Smooth muscle cell (in vitro differentiated cells): Measurements from ENCODE around the gene TTC12. TPM values are rescaled to one million over a fixed set of nuclear protein-coding genes. Genes with fewer than 3 reads are reported as not detected.

Experiments
- DNase-seq: peaks from one replicate; lab custom pipeline; 2025; ENCODE audit not compliant: unreplicated experiment; lab: John Stamatoyannopoulos, UW
- H2AFZ ChIP-seq: fragments of 200-600 bp; sonication (generic); 2 replicates; pipeline ENCODE4 v1.6.0; 2016; ENCODE audit warnings: antibody characterized with exemption, low read depth, mild to moderate bottlenecking
- H3F3A ChIP-seq: fragments of 200-600 bp; sonication (generic); 2 replicates; pipeline ENCODE4 v1.6.0; 2017; ENCODE audit warnings: antibody characterized with exemption, low read depth
- H3K27ac ChIP-seq: fragments of 200-600 bp; sonication (generic); 2 replicates; pipeline ENCODE4 v1.5.1; 2016; ENCODE audit warnings: low read depth, mild to moderate bottlenecking
- H3K27me3 ChIP-seq: fragments of 200-600 bp; sonication (generic); 2 replicates; pipeline ENCODE4 v1.6.1; 2016; ENCODE audit warnings: low read depth, mild to moderate bottlenecking
- H3K36me3 ChIP-seq: fragments of 200-600 bp; sonication (generic); 2 replicates; pipeline ENCODE4 v1.5.1; 2016; ENCODE audit warnings: low read depth
- H3K4me1 ChIP-seq: fragments of 200-600 bp; sonication (generic); 2 replicates; pipeline ENCODE4 v1.5.1; 2016; ENCODE audit warnings: low read depth
- H3K4me2 ChIP-seq: fragments of 200-600 bp; sonication (generic); 2 replicates; pipeline ENCODE4 v1.6.0; 2016; ENCODE audit warnings: mild to moderate bottlenecking
- H3K4me3 ChIP-seq: fragments of 200-600 bp; sonication (generic); 2 replicates; pipeline ENCODE4 v1.5.1; 2016; ENCODE audit warnings: mild to moderate bottlenecking
- H3K79me2 ChIP-seq: fragments of 200-600 bp; sonication (generic); 2 replicates; pipeline ENCODE4 v1.6.0; 2016; ENCODE audit warnings: low read depth, mild to moderate bottlenecking
- H3K9ac ChIP-seq: fragments of 200-600 bp; sonication (generic); 2 replicates; pipeline ENCODE4 v1.6.0; 2016; ENCODE audit warnings: low read depth
- H3K9me3 ChIP-seq: fragments of 200-600 bp; sonication (generic); replicated peaks from 2 replicates; pipeline ENCODE4 v1.5.1; 2016; ENCODE audit warnings: low read depth
- H4K20me1 ChIP-seq: fragments of 200-600 bp; sonication (generic); 2 replicates; pipeline ENCODE4 v1.6.0; 2016; ENCODE audit warnings: low read depth
- CTCF ChIP-seq: fragments of 200-600 bp; sonication (generic); IDR thresholded peaks from 2 replicates; pipeline ENCODE4 v1.5.1; 2017; ENCODE audit warnings: borderline replicate concordance, mild to moderate bottlenecking, antibody characterized with exemption; ENCODE audit not compliant: insufficient read depth, poor library complexity, severe bottlenecking
- WGBS: methylation state at CpG from one replicate; pipeline ENCODE4 v1.1.7; 2016; ENCODE audit warnings: low lambda C conversion rate; 5-methylcytosine and 5-hydroxymethylcytosine counted together
- polyA plus RNA-seq: library from polyadenylated mRNA; unstranded; fragments of >200 nt; fragmentation: Nextera tagmentation; extraction: Ambion mirVana; gene quantifications from 2 replicates; pipeline ENCODE4 v1.2.1, GENCODE V29; 2016
- total RNA-seq: library from RNA; depleted of rRNA; stranded (reverse); fragments of >200 nt; gene quantifications from 2 replicates; pipeline ENCODE4 v1.2.3, GENCODE V29; 2014

The TTC12 gene
- total and polyA plus RNA-seq, 2 experiments from 2014 or later, result 5.8 to 8.8 TPM

GRCh38 chr11:113377681-113378412 is 63.5 kb downstream of the TTC12 start:
- no peak overlapping the region for H3K9ac ChIP-seq

DNA sequence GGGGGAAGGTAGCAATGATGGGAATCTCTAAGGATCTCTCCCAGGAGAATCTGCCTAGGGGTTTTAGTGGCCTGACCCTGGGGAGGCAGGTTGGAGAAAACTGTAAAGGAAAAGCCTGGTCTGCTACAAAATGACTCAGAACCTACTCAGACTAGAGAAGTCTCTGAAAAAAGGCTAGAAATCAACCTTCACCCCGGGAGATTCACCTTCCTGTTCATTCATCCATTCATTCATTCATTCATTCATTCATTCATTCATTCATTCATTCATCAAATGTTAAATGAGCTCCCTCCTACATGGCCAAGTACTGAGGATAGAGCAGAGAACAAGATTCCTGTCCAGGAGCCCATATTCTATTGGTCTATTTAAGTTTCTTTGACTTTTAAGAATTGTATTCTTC is 64.3 kb downstream of the TTC12 start:
- peaks cover 6% of the 10 kb centered on the region for H3K4me1 ChIP-seq
- 71% methylated on average over 1 of the region's 1 CpG for WGBS

More at GRCh38 chr11:113377681-113378412, 63.5 kb downstream of the TTC12 start:
- Histone ChIP-seq H3K4me3 (no peak overlapping the region), H3K27ac (no peak overlapping the region), H3K4me1 (peaks cover 6% of the 10 kb centered on the region), H3K4me2 (no peak overlapping the region), H3F3A (peaks cover 3% of the 10 kb centered on the region), H2AFZ (no peak overlapping the region), H4K20me1 (no peaks in the 10 kb centered on the region), H3K27me3 (peaks cover 3% of the 10 kb centered on the region), H3K36me3 (no peaks in the 10 kb centered on the region), H3K79me2 (no peaks in the 10 kb centered on the region), H3K9me3 (no peaks in the 10 kb centered on the region)
- 64% methylated on average over 7 of the region's 7 CpGs for WGBS
- TF ChIP-seq CTCF, result no peak
- DNase-seq, result no peak

DNA sequence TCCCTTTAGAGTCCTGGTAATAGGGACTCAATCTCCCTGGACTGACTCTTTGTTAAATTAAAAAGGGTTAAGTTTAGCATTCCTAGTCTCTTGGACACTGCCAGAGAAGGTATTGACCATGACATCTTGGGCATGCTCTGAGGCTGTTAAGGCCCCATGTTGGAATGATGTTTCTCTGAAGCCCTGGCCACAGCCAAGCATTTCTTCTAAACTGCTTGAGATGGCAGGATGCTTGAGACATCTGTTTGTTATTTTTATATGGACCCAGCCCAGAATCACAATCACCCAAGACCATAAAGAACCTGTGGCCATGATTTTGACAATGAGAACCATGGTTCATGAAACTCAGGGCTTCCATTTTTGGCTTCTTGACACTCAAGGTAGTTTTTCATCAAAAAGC is 67.7 kb downstream of the TTC12 start:
- Histone ChIP-seq H3K4me3 (no peak overlapping the region), H3K9ac (no peak overlapping the region), H3K27ac (no peak overlapping the region), H3K4me1 (peaks cover 11% of the 10 kb centered on the region), H2AFZ (no peak overlapping the region), H4K20me1 (no peaks in the 10 kb centered on the region), H3K36me3 (no peaks in the 10 kb centered on the region), H3K9me3 (no peaks in the 10 kb centered on the region), H3K79me2 (no peaks in the 10 kb centered on the region), H3K27me3 (peaks cover 6% of the 10 kb centered on the region), H3F3A (no peaks in the 10 kb centered on the region), H3K4me2 (no peak overlapping the region)
- TF ChIP-seq CTCF, result no peak
- no peak for DNase-seq

More for the DNA sequence above, 64.3 kb downstream of the TTC12 start:
- Histone ChIP-seq H3F3A (no peaks in the 10 kb centered on the region), H3K9me3 (no peaks in the 10 kb centered on the region), H3K36me3 (no peaks in the 10 kb centered on the region), H2AFZ (no peak overlapping the region), H3K27me3 (peaks cover 3% of the 10 kb centered on the region), H3K9ac (no peak overlapping the region), H4K20me1 (no peaks in the 10 kb centered on the region), H3K79me2 (no peaks in the 10 kb centered on the region), H3K4me3 (no peak overlapping the region), H3K4me2 (no peak overlapping the region), H3K27ac (no peak overlapping the region)
- TF ChIP-seq CTCF, result no peak
- DNase-seq, result no peak

DNA sequence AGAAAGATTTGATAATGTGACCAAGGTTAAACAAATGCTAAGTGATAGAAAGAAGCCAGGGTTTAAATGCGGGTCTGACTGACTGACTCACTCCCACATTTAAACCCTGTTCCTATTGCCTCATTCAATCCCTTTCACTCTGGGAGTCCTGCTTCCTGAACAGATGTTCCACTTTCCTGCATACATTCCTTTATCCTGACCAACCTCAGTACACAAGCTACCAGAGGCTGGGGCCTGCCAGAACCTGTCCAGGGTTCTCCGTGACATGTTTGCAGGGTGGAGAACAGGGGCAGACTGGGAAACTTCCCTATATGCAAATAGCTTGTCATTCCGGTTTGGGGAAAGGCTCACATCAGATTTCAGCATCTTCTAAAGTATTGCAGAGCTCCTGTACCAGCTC is 70.2 kb downstream of the TTC12 start:
- H3K9ac ChIP-seq, result no peak overlapping the region
- H3K4me2 ChIP-seq, result no peak overlapping the region
- no peaks in the 10 kb centered on the region for H3F3A ChIP-seq
- H3K79me2 ChIP-seq, result no peaks in the 10 kb centered on the region
- H3K4me3 ChIP-seq, result no peak overlapping the region
- peaks cover 6% of the 10 kb centered on the region for H3K4me1 ChIP-seq
- DNase-seq, result no peak
- peaks cover 22% of the 10 kb centered on the region for H3K27me3 ChIP-seq
- H3K36me3 ChIP-seq, result no peaks in the 10 kb centered on the region
- H4K20me1 ChIP-seq, result no peaks in the 10 kb centered on the region
- H3K27ac ChIP-seq, result peak overlapping the region; percentile 55
- no peak overlapping the region for H2AFZ ChIP-seq
- H3K9me3 ChIP-seq, result no peaks in the 10 kb centered on the region
- WGBS, result 11% methylated on average over 3 of the region's 3 CpGs
- no peak for TF ChIP-seq CTCF
